ENCODE data around the gene CCDC27.

GRCh38 chr1:3814771-3815561 is 62.7 kb downstream of the CCDC27 start:
- TF ChIP-seq POLR2A (IDR thresholded peaks at IDR 0.05; ENCODE audit: low read depth) (no peak), POLR2AphosphoS5 (IDR thresholded peaks at IDR 0.05) (no peak)
- TF ChIP-seq, protein P1, sequence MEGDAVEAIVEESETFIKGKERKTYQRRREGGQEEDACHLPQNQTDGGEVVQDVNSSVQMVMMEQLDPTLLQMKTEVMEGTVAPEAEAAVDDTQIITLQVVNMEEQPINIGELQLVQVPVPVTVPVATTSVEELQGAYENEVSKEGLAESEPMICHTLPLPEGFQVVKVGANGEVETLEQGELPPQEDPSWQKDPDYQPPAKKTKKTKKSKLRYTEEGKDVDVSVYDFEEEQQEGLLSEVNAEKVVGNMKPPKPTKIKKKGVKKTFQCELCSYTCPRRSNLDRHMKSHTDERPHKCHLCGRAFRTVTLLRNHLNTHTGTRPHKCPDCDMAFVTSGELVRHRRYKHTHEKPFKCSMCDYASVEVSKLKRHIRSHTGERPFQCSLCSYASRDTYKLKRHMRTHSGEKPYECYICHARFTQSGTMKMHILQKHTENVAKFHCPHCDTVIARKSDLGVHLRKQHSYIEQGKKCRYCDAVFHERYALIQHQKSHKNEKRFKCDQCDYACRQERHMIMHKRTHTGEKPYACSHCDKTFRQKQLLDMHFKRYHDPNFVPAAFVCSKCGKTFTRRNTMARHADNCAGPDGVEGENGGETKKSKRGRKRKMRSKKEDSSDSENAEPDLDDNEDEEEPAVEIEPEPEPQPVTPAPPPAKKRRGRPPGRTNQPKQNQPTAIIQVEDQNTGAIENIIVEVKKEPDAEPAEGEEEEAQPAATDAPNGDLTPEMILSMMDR (IDR thresholded peaks at IDR 0.05) = no peak

Measured in esophagus muscularis mucosa (tissue), 3 donors.